HG03442 (cell line): ENCODE data around the gene ARMH4.

Source experiments
- ATAC-seq: cut with Tn5 transposase; IDR thresholded peaks from one replicate; pipeline ENCODE4 v1.9.1; 2021; ENCODE audit warnings: mild to moderate bottlenecking, moderate library complexity; ENCODE audit not compliant: unreplicated experiment

Gene ARMH4

GRCh38 chr14:57970594-57970993, 181.4 kb downstream of the ARMH4 start:
- no peak for ATAC-seq

DNA sequence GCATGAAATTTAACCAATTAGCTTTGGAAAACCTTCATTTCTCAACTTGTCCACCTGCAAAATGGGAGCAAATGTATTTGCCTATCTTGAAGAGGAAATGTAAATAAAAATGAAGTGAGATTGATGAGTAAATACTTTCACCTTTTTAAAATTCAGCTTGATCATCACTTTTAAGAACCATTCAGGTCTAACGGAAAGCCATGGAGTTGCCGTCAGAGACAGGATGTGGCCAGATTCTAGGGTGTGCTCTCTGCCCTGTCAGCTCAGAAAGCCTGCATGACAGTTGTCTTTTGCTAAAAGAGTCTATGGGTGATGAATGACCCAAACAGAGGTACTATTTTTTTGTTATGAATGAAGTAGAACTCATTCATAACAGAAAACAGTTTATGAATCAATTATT, 181.8 kb downstream of the ARMH4 start:
- no peak for ATAC-seq

- no peak for ATAC-seq
Measured at GRCh38 chr14:57963071-57963470, 188.9 kb downstream of the ARMH4 start.

GRCh38 chr14:57962325-57963035, 189.5 kb downstream of the ARMH4 start:
- no peak for ATAC-seq

DNA sequence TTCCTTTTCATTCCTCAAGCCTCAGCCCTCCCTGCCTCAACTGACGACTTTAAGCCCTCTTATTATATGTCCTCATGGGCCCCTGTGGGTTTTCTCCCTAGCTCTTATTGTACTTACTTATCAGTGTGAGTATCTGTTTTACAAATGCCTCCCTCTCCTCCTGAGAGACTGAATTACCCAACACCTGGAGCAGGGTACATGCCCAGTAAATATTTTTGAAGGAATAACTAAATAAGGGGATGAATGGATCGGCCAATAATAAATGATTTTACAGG, 190.3 kb downstream of the ARMH4 start:
- ATAC-seq, result no peak

GRCh38 chr14:57960946-57961785, 190.8 kb downstream of the ARMH4 start:
- ATAC-seq, result no peak

DNA sequence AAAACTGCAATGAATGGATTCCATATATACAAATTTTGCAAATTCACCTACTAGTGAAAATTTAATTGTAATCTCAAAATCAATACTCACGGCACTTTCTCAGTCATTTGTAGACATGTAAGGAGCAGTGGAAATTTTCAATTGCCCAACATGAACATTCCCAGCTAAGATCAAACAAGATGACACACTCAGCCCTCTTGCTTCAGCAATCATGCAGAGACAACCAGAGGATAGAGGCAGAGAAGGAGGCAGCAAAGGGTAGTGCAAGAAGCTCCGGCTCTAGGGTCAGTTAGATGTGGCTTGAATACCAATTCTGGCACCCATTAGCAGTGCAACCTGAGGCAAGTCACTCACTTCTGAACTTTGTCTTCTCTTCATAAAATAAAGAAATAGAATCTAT, 194.6 kb downstream of the ARMH4 start:
- ATAC-seq, result no peak
